ENCODE results near the gene ELFN2. TPM values are rescaled to one million over a fixed set of nuclear protein-coding genes. Genes with fewer than 3 reads are reported as not detected.

Gene ELFN2
- total and polyA plus RNA-seq, 2 donors (not counting 3 experiments of a cell fraction or from before 2014, with no cell fraction given), result 0.41 to 1.3 TPM

GRCh38 chr22:37379722-37380121, 47.6 kb downstream of the ELFN2 start:
- Histone ChIP-seq H3K27me3 (ENCODE audit: control insufficient read depth in 2 of 2, insufficient read depth in 2 of 2, low read length in 2 of 2) (peaks cover 3 to 4% of the 10 kb centered on the region in 2 experiments), H3K79me2 (ENCODE audit: control insufficient read depth, insufficient read depth, low read length) (no peaks in the 10 kb centered on the region), H3K9me3 (replicated peaks; ENCODE audit: control insufficient read depth, insufficient read depth, low read length) (no peaks in the 10 kb centered on the region), H3K4me3 (replicated peaks in 1 of 3; ENCODE audit: insufficient read depth in 1 of 3, low read depth in 1 of 3, low read length in 3 of 3) (no peak overlapping the region), H3K9me1 (replicated peaks; ENCODE audit: control insufficient read depth, extremely low read depth, insufficient read depth, low read length) (no peaks in the 10 kb centered on the region), H4K20me1 (replicated peaks; ENCODE audit: control insufficient read depth, extremely low read depth, insufficient read depth, low read length) (no peaks in the 10 kb centered on the region), H2AFZ (ENCODE audit: low read depth, low read length) (no peak overlapping the region), H3K36me3 (ENCODE audit: control insufficient read depth in 2 of 2, extremely low read depth in 1 of 2, insufficient read depth in 2 of 2, low read length in 2 of 2) (no peaks in the 10 kb centered on the region), H3K9ac (replicated peaks; ENCODE audit: extremely low read depth, insufficient read depth, low read length) (no peak overlapping the region), H3K4me2 (ENCODE audit: insufficient read depth, low read length) (no peak overlapping the region), H3K27ac (ENCODE audit: insufficient read depth, low read depth, low read length) (no peak overlapping the region), H3K4me1 (ENCODE audit: control insufficient read depth, extremely low read depth, insufficient read depth, low read length) (no peaks in the 10 kb centered on the region)
- DNase-seq (ENCODE audit: low read depth, low spot score) (no peak), FAIRE-seq (no peak)
- ChIA-PET POLR2A (no interaction called here), CTCF (interaction anchor here (1.0 kb wide), 1 partner anchor 48 kb away, joined by 3 read pairs; no protein-coding TSS in a partner anchor)
- TF ChIP-seq POLR2A (IDR thresholded peaks at IDR 0.05; ENCODE audit: low read depth, low read length) (no peak), MAX (IDR thresholded peaks at IDR 0.05; ENCODE audit: insufficient read depth, insufficient read length) (no peak), CTCF (IDR thresholded peaks at IDR 0.05; ENCODE audit: extremely low read depth in 1 of 2, insufficient read depth in 1 of 2, low read depth in 1 of 2, low read length in 2 of 2) (no peak), JUN (IDR thresholded peaks at IDR 0.05; ENCODE audit: borderline replicate concordance, insufficient read depth, insufficient read length, low read depth) (no peak), FOS (IDR thresholded peaks at IDR 0.05; ENCODE audit: borderline replicate concordance, insufficient read depth, low read length) (no peak), GATA2 (IDR thresholded peaks at IDR 0.05; ENCODE audit: insufficient read depth, insufficient read length, low read depth, low read length) (no peak), POLR2AphosphoS5 (IDR thresholded peaks at IDR 0.05; ENCODE audit: insufficient read depth, low read depth, low read length) (no peak), MYC (IDR thresholded peaks at IDR 0.05; ENCODE audit: low read depth, low read length) (no peak), EZH2 (IDR thresholded peaks at IDR 0.05; ENCODE audit: borderline replicate concordance, low read depth, low read length, severe bottlenecking) (no peak)
- dilution Hi-C loops (cut with MboI; ENCODE audit: extremely low pct_ligation_motif_present, low sequenced_read_pairs) (no loop called here), intact Hi-C loops (cut with micrococcal nuclease) (no loop called here)
- BruUV-seq (replicated peaks), result no TSS peak

Measured in endothelial cell of umbilical vein (primary cell).